HFFc6 (cell line): ENCODE results near the gene ZSCAN21. TPM values are rescaled to one million over a fixed set of nuclear protein-coding genes. Genes with fewer than 3 reads are reported as not detected.

Source experiments
- DNase-seq: peaks from one replicate; pipeline ENCODE4 v3.0.0-alpha.2; 2018
- H3K27ac Mint-ChIP-seq: 2 replicates; pipeline ENCODE4 v1.8.0; 2020; ENCODE audit warnings: mild to moderate bottlenecking, mixed read lengths
- H3K27me3 Mint-ChIP-seq: 2 replicates; pipeline ENCODE4 v1.8.0; 2021; ENCODE audit warnings: mild to moderate bottlenecking, moderate library complexity, mixed read lengths; ENCODE audit not compliant: insufficient read depth
- H3K36me3 Mint-ChIP-seq: 2 replicates; pipeline ENCODE4 v1.8.0; 2021; ENCODE audit warnings: low read depth, mixed read lengths
- H3K4me1 Mint-ChIP-seq: 2 replicates; pipeline ENCODE4 v1.8.0; 2020; ENCODE audit warnings: low read depth, mixed read lengths
- H3K4me3 Mint-ChIP-seq: 2 replicates; pipeline ENCODE4 v1.8.0; 2020; ENCODE audit warnings: mild to moderate bottlenecking, moderate library complexity, mixed read lengths
- H3K9me3 Mint-ChIP-seq: 2 replicates; pipeline ENCODE4 v1.8.0; 2020; ENCODE audit warnings: mild to moderate bottlenecking, mixed read lengths
- microRNA-seq: library from miRNA; unstranded; fragments of <30 nt; microRNA quantifications from one replicate; pipeline ENCODE4, GENCODE V29; 2019
- total RNA-seq, 6 experiments: library from RNA; stranded (reverse); fragmentation: NEBNext Ultra II Directional; extraction: Animal tissue kit (Norgen Biotek cat#: 25700); gene quantifications; 2 replicates in 1 of 6; 3 replicates in 5 of 6; pipeline ENCODE4 v1.2.3, GENCODE V29; 2021
- TF ChIP-seq, protein P1 (sequence below): fragments of 200-600 bp; sonication (generic); IDR thresholded peaks from 2 replicates; pipeline ENCODE4 v1.5.0; 2021; ENCODE audit warnings: antibody characterized with exemption, mild to moderate bottlenecking

Gene ZSCAN21
- total RNA-seq, 6 experiments from 2014 or later: 8.2 to 9.8 (median 9.2) TPM

DNA sequence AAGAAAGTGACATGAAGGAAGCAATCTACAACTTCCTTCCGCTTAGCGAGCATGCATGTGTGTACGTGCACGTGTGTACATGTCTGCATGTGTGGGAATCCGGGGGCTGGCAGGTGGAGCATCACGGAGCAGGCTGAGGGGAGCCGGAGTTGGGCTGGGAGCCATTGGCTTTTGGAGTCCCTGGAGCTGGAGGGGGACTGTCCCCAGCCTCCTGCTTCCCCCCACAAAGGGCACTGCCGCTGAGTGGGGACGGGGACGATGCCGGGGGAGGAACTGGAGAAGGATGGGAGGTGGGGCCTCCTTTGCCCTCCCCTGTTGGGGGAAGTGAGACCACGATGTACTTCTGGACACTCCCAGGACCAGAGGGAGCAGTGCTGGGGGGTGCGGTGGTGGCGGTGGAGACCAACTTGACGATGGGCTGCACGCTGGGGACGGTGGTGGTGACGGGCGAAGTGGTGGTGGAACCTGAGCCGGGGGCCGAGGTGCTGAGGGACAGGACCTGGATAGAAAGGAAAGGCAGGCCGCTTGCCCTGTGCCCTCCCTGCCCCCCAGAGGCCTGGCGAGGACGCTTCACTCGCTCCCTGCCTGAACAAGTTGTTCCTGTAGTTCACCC is 57.7 kb downstream of the ZSCAN21 start:
- H3K27me3 Mint-ChIP-seq: no peaks in the 10 kb centered on the region
- no peaks in the 10 kb centered on the region for H3K9me3 Mint-ChIP-seq
- H3K4me1 Mint-ChIP-seq: peaks cover 20% of the 10 kb centered on the region
- H3K27ac Mint-ChIP-seq: no peak overlapping the region
- DNase-seq: no peak
- H3K36me3 Mint-ChIP-seq: peaks cover 33% of the 10 kb centered on the region
- TF ChIP-seq, protein P1, sequence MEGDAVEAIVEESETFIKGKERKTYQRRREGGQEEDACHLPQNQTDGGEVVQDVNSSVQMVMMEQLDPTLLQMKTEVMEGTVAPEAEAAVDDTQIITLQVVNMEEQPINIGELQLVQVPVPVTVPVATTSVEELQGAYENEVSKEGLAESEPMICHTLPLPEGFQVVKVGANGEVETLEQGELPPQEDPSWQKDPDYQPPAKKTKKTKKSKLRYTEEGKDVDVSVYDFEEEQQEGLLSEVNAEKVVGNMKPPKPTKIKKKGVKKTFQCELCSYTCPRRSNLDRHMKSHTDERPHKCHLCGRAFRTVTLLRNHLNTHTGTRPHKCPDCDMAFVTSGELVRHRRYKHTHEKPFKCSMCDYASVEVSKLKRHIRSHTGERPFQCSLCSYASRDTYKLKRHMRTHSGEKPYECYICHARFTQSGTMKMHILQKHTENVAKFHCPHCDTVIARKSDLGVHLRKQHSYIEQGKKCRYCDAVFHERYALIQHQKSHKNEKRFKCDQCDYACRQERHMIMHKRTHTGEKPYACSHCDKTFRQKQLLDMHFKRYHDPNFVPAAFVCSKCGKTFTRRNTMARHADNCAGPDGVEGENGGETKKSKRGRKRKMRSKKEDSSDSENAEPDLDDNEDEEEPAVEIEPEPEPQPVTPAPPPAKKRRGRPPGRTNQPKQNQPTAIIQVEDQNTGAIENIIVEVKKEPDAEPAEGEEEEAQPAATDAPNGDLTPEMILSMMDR: no peak
- H3K4me3 Mint-ChIP-seq: no peak overlapping the region

DNA sequence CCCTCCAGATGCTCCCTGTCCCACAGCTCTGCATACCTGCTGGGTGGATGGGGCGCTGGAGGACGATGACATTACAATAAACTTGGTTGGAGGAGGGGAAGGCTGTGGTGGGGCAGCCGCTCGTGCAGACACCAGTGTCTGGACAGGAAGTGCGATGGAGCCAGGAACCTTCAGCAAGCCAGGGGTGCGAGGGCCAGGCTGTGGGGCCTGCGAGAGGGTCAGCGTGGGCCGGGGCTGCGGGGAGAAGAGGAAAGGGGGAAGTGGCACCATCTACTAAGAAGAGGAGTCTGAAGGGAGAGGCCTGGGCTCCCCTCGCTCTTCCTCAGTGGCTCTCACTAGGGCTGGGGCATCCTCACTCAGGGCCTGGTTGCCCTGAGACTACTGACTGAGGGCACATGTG is 58.3 kb downstream of the ZSCAN21 start:
- Mint-ChIP-seq H3K27me3 (no peaks in the 10 kb centered on the region), H3K4me3 (no peak overlapping the region), H3K9me3 (no peaks in the 10 kb centered on the region), H3K27ac (no peak overlapping the region), H3K4me1 (peaks cover 13% of the 10 kb centered on the region), H3K36me3 (peaks cover 32% of the 10 kb centered on the region)
- no peak for DNase-seq
- TF ChIP-seq, protein P1: no peak

DNA sequence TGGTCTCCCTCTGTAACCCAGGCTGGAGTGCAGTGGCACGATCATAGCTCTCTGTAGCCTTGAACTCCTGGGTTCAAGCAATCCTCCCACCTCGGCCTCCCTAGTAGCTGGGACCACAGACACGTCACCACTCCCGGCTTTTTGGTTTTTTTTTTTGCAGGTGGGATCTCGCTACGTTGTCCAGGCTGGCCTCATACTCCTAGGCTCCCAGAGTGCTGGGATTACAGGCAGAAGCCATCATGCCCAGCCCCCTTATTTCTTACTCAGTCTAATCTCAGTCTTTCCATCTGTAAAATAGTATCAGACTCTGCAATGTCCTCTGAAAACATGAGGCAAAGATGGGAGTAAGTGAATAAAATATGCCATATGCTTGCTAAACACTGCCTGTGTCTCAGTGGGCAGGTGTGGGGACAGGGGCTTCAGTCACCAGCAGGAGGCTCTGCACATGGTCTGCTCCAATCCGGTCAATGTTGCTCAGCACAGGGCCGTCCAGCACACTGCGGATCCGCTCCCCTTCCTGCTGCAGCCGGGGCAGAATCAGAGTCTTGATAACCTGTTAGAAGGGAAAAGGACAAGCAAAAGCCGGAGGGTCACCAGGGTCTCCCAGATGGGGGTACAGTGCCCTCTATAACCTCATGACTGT is 60.1 kb downstream of the ZSCAN21 start:
- Mint-ChIP-seq H3K27me3 (no peaks in the 10 kb centered on the region), H3K4me3 (no peak overlapping the region)

DNA sequence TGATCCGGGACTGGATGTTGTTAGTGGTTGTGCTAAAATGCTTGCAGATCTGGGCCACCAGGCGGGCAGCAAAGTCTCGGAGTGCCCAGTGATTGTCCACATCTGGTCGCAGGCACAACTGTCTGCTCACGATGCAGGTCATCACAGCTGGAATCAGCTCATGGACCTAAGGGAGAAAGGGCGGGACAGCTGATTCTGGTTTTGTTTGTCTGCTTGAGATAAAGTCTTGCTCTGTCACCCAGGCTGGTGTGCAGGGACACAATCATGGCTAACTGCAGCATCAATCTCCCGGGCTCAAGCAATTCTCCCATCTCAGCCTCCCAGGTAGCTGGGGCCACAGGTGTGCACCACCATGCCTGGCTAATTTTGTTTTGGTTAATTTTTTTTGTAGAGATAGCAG is 61.6 kb downstream of the ZSCAN21 start:
- TF ChIP-seq, protein P1: no peak
- Mint-ChIP-seq H3K27me3 (no peaks in the 10 kb centered on the region), H3K4me1 (no peaks in the 10 kb centered on the region), H3K36me3 (peaks cover 32% of the 10 kb centered on the region), H3K4me3 (no peak overlapping the region), H3K27ac (no peak overlapping the region), H3K9me3 (no peaks in the 10 kb centered on the region)
- DNase-seq: no peak

More for the DNA sequence above, 60.1 kb downstream of the ZSCAN21 start:
- no peaks in the 10 kb centered on the region for H3K9me3 Mint-ChIP-seq
- peaks cover 27% of the 10 kb centered on the region for H3K36me3 Mint-ChIP-seq
- no peak for DNase-seq
- TF ChIP-seq, protein P1: peak; percentile 27; the same call in 1 of the 2 replicates
- H3K27ac Mint-ChIP-seq: no peak overlapping the region
- H3K4me1 Mint-ChIP-seq: no peaks in the 10 kb centered on the region

DNA sequence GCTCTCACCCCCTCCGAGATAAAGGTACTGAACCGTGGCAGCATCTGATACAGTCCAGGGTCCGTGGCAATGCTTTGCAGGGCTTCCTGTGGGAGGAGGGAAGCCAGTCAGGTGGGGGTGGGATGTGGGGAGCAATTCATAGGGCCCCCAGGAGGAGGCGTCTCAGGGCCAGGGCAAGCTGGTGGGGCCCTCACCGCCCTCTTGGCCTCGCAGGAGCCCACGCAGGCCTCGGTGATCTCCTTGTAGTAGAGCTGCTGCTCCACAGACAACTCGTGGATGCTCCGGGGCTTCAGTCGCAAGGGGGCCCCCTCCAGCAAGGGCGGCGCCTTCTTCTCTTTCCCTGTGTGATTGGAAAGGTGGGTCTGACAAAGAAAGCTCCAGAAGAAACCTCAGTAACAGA is 62.3 kb downstream of the ZSCAN21 start:
- Mint-ChIP-seq H3K27me3 (no peaks in the 10 kb centered on the region), H3K9me3 (no peaks in the 10 kb centered on the region), H3K4me1 (no peaks in the 10 kb centered on the region), H3K27ac (no peak overlapping the region), H3K4me3 (no peak overlapping the region), H3K36me3 (peaks cover 28% of the 10 kb centered on the region)
- DNase-seq: no peak
- TF ChIP-seq, protein P1: peak; percentile 20; the same call in 1 of the 2 replicates

Small RNA genes within 50 kb of the gene (microRNA-seq; reads per million reads assigned to microRNA genes)
- gene MIR106B (1,269 reads per million, percentile 76 among the genes with 10 or more reads in this experiment), gene MIR25 (262 reads per million, percentile 60 among the genes with 10 or more reads in this experiment), gene MIR93 (3,499 reads per million, percentile 86 among the genes with 10 or more reads in this experiment)

Other genes with a start within 250 kb of the ZSCAN21 start
- not detected for gene CYP3A43, start 221.8 kb upstream of the ZSCAN21 start, total RNA-seq
- gene OR2AE1, start 172.7 kb upstream of the ZSCAN21 start, total RNA-seq: not detected
- gene TRIM4, start 130.2 kb upstream of the ZSCAN21 start, total RNA-seq: 10 to 100 TPM; 22.0 to 24.6 (median 22.9) TPM
- not detected for gene GJC3, start 120.2 kb upstream of the ZSCAN21 start, total RNA-seq
- not detected for gene AZGP1, start 73.7 kb upstream of the ZSCAN21 start, total RNA-seq
- gene ZKSCAN1, start 34.2 kb upstream of the ZSCAN21 start, total RNA-seq: 10 to 100 TPM; 55.9 to 77.4 (median 63.1) TPM
- gene ZNF3, start 31.9 kb downstream of the ZSCAN21 start, total RNA-seq: 10 to 100 TPM; 16.5 to 19.4 (median 18.3) TPM
- 100 to 1,000 TPM; 253 to 334 (median 302) TPM for gene COPS6, start 39.2 kb downstream of the ZSCAN21 start, total RNA-seq
- 100 to 1,000 TPM in 5 of 6 experiments, 10 to 100 TPM in 1; 70.9 to 139 (median 124) TPM for gene MCM7, start 51.6 kb downstream of the ZSCAN21 start, total RNA-seq
- gene AP4M1, start 51.9 kb downstream of the ZSCAN21 start, total RNA-seq: 10 to 100 TPM; 20.2 to 24.5 (median 21.9) TPM
- 10 to 100 TPM; 66.4 to 78.6 (median 77.4) TPM for gene TAF6, start 69.6 kb downstream of the ZSCAN21 start, total RNA-seq
- 10 to 100 TPM; 24.4 to 32.4 (median 26.3) TPM for gene CNPY4, start 69.9 kb downstream of the ZSCAN21 start, total RNA-seq
- gene MBLAC1, start 77.2 kb downstream of the ZSCAN21 start, total RNA-seq: 1 to 10 TPM; 2.3 to 3.0 (median 2.5) TPM
- gene LAMTOR4, start 99.1 kb downstream of the ZSCAN21 start, total RNA-seq: 100 to 1,000 TPM in 5 of 6 experiments, 10 to 100 TPM in 1; 99.5 to 137 (median 110) TPM
- 10 to 100 TPM; 19.1 to 23.4 (median 21.7) TPM for gene TRAPPC14, start 108.9 kb downstream of the ZSCAN21 start, total RNA-seq
- 1 to 10 TPM; 5.1 to 8.6 (median 7.1) TPM for gene GAL3ST4, start 118.8 kb downstream of the ZSCAN21 start, total RNA-seq
- 1 to 10 TPM in 3 of 6 experiments, under 1 TPM in 3; 0.57 to 1.4 (median 0.86) TPM for gene GPC2, start 127.6 kb downstream of the ZSCAN21 start, total RNA-seq
- gene STAG3, start 128.1 kb downstream of the ZSCAN21 start, total RNA-seq: under 1 TPM; 0.24 to 0.91 (median 0.43) TPM
- under 1 TPM in 4 of 6 experiments, not detected in 2; 0.51 to 0.87 (median 0.61) TPM for gene PVRIG, start 170.2 kb downstream of the ZSCAN21 start, total RNA-seq